ENCODE results near the gene RPE. TPM values are rescaled to one million over a fixed set of nuclear protein-coding genes. Genes with fewer than 3 reads are reported as not detected.

Gene RPE
- total RNA-seq, 1 experiment from 2014 or later = 67.6 TPM

DNA sequence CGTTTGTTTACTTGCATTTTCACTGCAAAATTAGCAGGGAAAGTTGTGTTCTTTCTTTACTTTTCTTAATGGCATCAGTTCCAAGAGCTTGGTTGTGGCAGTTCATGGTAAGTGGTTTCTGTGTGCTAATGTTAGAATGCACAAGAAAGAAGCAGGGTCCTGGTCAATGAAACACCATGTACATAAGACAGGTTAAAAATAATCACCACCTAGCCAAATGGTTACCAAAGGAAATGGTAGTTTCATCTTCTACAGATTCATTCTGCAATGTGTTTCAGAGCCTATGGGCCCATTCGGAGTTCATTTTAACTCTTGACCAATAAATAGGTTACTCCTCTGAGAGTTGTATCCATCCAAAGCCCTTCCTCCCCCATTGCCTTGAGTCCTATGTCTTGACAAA lies 18.1 kb upstream of the RPE start (continued):
- TF ChIP-seq EZH2 (IDR thresholded peaks at IDR 0.05) (no peak), RAD21 (IDR thresholded peaks at IDR 0.05; ENCODE audit: low read depth) (no peak)

GRCh38 chr2:209985874-209986273 lies 16.6 kb upstream of the RPE start:
- Histone ChIP-seq H3K36me3 (ENCODE audit: control insufficient read depth in 1 of 2, insufficient read depth in 2 of 2, low read length in 2 of 2) (no peaks in the 10 kb centered on the region), H3K27me3 (ENCODE audit: insufficient read depth, low read length) (no peaks in the 10 kb centered on the region), H3K79me2 (ENCODE audit: insufficient read depth, low read length) (no peaks in the 10 kb centered on the region), H3K9me2 (ENCODE audit: insufficient read depth) (no peaks in the 10 kb centered on the region), H3K4me2 (ENCODE audit: low read length) (no peak overlapping the region), H3K9ac (ENCODE audit: low read length) (no peak overlapping the region), H2AFZ (ENCODE audit: low read depth, low read length, poor library complexity, severe bottlenecking) (no peak overlapping the region), H3K4me3 (replicated peaks in 1 of 2; ENCODE audit: low read depth in 1 of 2, low read length in 2 of 2) (no peak overlapping the region), H3K4me1 (ENCODE audit: control insufficient read depth in 1 of 2, insufficient read depth in 2 of 2, low read length in 2 of 2) (no peaks in the 10 kb centered on the region), H4K20me1 (ENCODE audit: insufficient read depth) (no peaks in the 10 kb centered on the region), H3K9me3 (ENCODE audit: control insufficient read depth in 1 of 2, insufficient read depth in 1 of 2, low read depth in 1 of 2, low read length in 2 of 2) (no peaks in the 10 kb centered on the region), H3K27ac (ENCODE audit: low read depth, low read length) (no peak overlapping the region)
- DNase-seq (ENCODE audit: low read depth, low spot score) (no peak), ATAC-seq (no peak)
- ChIA-PET POLR2A (no interaction called here), RAD21 (ENCODE audit: low non-redundant PET in 1 of 2, low total read pairs in 2 of 2, uncharacterized antibody in 2 of 2, unreplicated experiment in 2 of 2) (no interaction called here), CTCF (interaction anchor here (1.4 kb wide), 1 partner anchor 213 kb away, joined by 4 read pairs; no protein-coding TSS in a partner anchor)
- TF ChIP-seq POLR2A (IDR thresholded peaks at IDR 0.05; ENCODE audit: borderline replicate concordance, extremely low read depth, insufficient read depth, insufficient read length) (no peak), POLR2AphosphoS5 (IDR thresholded peaks at IDR 0.05; ENCODE audit: low read depth, low read length) (no peak), CEBPB (IDR thresholded peaks at IDR 0.05; ENCODE audit: low read depth) (no peak), JUND (IDR thresholded peaks at IDR 0.05) (no peak), YY1 (IDR thresholded peaks at IDR 0.05; ENCODE audit: extremely low read depth, insufficient replicate concordance, low read depth, low read length) (no peak), EGR1 (IDR thresholded peaks at IDR 0.05; ENCODE audit: low read depth) (no peak), RAD21 (IDR thresholded peaks at IDR 0.05; ENCODE audit: low read depth) (no peak), TCF7L2 (IDR thresholded peaks at IDR 0.05; ENCODE audit: borderline replicate concordance, extremely low read depth, insufficient read depth, insufficient read length) (no peak), ATF3 (IDR thresholded peaks at IDR 0.05) (no peak), EZH2phosphoT487 (IDR thresholded peaks at IDR 0.05; ENCODE audit: borderline replicate concordance) (no peak), FOSL1 (IDR thresholded peaks at IDR 0.05; ENCODE audit: low read depth) (no peak), MAX (IDR thresholded peaks at IDR 0.05) (no peak), SIN3A (IDR thresholded peaks at IDR 0.05; ENCODE audit: low read depth) (no peak), SP1 (IDR thresholded peaks at IDR 0.05; ENCODE audit: low read depth) (no peak)
- no TSS peak for BruUV-seq (replicated peaks)
- intact Hi-C loops (cut with micrococcal nuclease) = no loop called here

All from HCT116 (cell line).